ENCODE results near the gene RBCK1.
"Not testable (repeated sequence)": the region's sequence is repeated elsewhere in the genome, so short reads cannot be mapped to it uniquely, and the experiment has no call there.

RBCK1 gene

GRCh38 chr20:440148-440547 is 32.0 kb downstream of the RBCK1 start:
- DNase-seq = no peak

- DNase-seq = no peak
Measured at GRCh38 chr20:440636-441035, 32.5 kb downstream of the RBCK1 start.

- no peak for DNase-seq
Measured at GRCh38 chr20:443223-443775, 35.2 kb downstream of the RBCK1 start.

GRCh38 chr20:444117-444516 is 36.0 kb downstream of the RBCK1 start:
- no peak for DNase-seq

GRCh38 chr20:444862-445426 is 36.8 kb downstream of the RBCK1 start:
- DNase-seq = no peak

- no peak for DNase-seq
Measured at GRCh38 chr20:445514-446336, 37.6 kb downstream of the RBCK1 start.

GRCh38 chr20:452021-452420 is 43.9 kb downstream of the RBCK1 start:
- not testable (repeated sequence) for DNase-seq

- no peak for DNase-seq
Measured at GRCh38 chr20:454951-455350, 46.9 kb downstream of the RBCK1 start.

GRCh38 chr20:458776-459175 is 50.7 kb downstream of the RBCK1 start:
- no peak for DNase-seq

- no peak for DNase-seq
Measured at GRCh38 chr20:460180-460579, 52.1 kb downstream of the RBCK1 start.

GRCh38 chr20:460707-461106 is 52.6 kb downstream of the RBCK1 start:
- DNase-seq = no peak

GRCh38 chr20:461254-462198 is 53.4 kb downstream of the RBCK1 start:
- DNase-seq = peak; percentile 29

- peak; percentile 64 for DNase-seq
Measured at GRCh38 chr20:462199-462991, 54.3 kb downstream of the RBCK1 start, which contains the start of gene TBC1D20. TSS of gene TBC1D20 (minus strand) at chr20:462533. CDS start at chr20:462405, 128 bp downstream.

- DNase-seq = no peak
Measured at GRCh38 chr20:467755-468154, 59.7 kb downstream of the RBCK1 start.

GRCh38 chr20:469746-470490 is 61.8 kb downstream of the RBCK1 start:
- no peak for DNase-seq

GRCh38 chr20:472137-472846 is 64.2 kb downstream of the RBCK1 start:
- DNase-seq = no peak

- DNase-seq = no peak
Measured at GRCh38 chr20:472889-473292, 64.8 kb downstream of the RBCK1 start.

GRCh38 chr20:474581-474980 is 66.5 kb downstream of the RBCK1 start:
- DNase-seq = no peak

GRCh38 chr20:475463-476357 is 67.6 kb downstream of the RBCK1 start:
- DNase-seq = no peak
